Measurements from ENCODE around the gene PMEL.

DNA sequence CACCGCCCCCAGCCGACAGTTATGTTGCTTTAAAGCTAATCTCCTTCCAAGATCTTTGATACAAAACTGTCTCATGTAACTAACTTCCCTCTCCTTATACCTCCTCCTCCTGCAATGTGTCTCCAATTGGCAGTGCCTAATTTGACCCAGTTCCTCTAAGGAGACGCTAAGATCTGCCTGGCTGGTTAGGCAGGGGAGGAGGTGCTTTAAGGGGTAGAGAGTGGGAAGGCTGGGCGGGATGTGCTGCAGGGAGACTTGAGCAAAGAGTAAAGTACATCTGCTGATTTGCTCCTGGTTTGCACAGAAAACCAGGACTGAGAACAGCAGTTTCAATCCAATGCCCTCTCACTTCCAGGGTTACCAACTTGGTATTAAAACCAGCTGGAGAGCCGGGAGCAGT is 47.6 kb upstream of the PMEL start:
- no peak for TF ChIP-seq POLR2A (IDR thresholded peaks at IDR 0.05)
- TF ChIP-seq CTCF (IDR thresholded peaks at IDR 0.05): no peak
